ENCODE data around the gene PARP9. TPM values are rescaled to one million over a fixed set of nuclear protein-coding genes. Genes with fewer than 3 reads are reported as not detected.

Gene PARP9
- total and polyA plus RNA-seq, 2 of the 8 experiments (the other 6 are each of a cell fraction or from before 2014, with no cell fraction given) = 3.7 to 4.5 TPM

DNA sequence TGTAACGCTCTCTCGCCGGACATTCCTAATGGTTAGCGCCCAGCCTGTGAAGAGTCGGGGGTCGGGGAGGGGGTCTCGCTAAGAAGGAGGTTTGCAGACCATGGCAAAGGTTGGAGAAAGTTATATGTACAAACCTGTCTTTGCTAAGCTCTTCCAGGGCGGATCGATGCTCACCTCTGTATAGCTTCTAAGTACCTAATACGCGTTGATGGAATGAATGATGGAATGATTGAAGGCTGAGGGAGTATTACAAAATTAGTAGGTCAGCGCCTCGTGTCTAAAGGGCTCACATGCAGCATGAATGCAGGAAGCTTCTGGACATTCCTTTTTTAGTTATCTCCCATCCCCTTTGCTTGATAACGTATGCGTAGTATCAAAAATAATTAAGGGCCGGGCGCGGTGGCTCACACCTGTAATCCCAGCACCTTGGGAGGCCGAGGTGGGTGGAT, 49.1 kb downstream of the PARP9 start (continued):
- TF ChIP-seq PHF8 (conservative IDR thresholded peaks at IDR 0.05; ENCODE audit: low read depth, low read length) = no peak
- TF ChIP-seq RBBP5 (IDR thresholded peaks at IDR 0.05; ENCODE audit: borderline replicate concordance, low read depth, low read length) = no peak
- TF ChIP-seq NRF1 (IDR thresholded peaks at IDR 0.05; ENCODE audit: low read depth, low read length) = no peak
- no peak for TF ChIP-seq TCF12 (IDR thresholded peaks at IDR 0.05; ENCODE audit: low read depth, low read length)
- TF ChIP-seq BACH1 (IDR thresholded peaks at IDR 0.05; ENCODE audit: low read length) = no peak
- no peak for TF ChIP-seq EZH2 (IDR thresholded peaks at IDR 0.05; ENCODE audit: low read depth, low read length, severe bottlenecking)
